ENCODE data around the gene RUNX1.

RUNX1 gene

DNA sequence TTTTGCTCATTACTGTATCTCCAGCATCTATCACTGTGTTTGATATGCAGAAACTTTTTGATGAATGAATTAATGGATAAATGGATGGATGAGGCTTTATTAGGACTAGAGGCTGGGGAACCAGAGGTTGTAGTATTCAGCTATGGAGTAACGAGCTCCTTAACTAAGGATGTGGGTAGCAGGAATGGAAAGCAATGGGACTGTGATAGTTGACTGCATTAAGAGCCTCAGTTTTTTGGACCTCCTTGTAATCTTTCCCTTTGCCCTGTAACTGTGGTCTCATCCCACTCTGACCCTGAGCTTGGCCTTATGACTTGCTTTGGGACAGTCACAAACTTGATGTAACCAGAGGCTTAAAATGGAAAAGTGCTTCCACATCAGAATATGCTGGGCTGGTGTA is 9.0 kb upstream of the RUNX1 start:
- no peak for DNase-seq (ENCODE audit: low read depth)

DNA sequence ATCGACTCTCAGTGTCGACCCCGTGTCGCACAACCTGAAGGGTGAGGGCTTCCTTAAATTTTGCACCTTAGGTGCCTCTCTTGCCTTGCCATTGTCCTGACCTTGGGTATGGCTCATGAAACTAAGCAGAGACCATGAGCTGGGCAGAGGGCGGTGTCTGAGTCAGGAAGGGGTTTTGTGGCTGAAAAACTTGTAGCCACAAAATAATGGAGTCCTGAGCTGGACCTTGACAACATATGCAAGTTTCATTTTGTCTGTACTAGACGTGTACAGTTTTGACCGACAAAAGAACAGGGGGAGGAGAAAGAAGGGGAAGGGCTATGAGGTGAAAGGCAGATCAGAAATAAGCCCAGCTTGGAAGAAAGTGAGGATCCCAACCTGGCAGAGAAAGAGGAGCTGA is 8.3 kb upstream of the RUNX1 start:
- no peak for DNase-seq (ENCODE audit: low read depth)

DNA sequence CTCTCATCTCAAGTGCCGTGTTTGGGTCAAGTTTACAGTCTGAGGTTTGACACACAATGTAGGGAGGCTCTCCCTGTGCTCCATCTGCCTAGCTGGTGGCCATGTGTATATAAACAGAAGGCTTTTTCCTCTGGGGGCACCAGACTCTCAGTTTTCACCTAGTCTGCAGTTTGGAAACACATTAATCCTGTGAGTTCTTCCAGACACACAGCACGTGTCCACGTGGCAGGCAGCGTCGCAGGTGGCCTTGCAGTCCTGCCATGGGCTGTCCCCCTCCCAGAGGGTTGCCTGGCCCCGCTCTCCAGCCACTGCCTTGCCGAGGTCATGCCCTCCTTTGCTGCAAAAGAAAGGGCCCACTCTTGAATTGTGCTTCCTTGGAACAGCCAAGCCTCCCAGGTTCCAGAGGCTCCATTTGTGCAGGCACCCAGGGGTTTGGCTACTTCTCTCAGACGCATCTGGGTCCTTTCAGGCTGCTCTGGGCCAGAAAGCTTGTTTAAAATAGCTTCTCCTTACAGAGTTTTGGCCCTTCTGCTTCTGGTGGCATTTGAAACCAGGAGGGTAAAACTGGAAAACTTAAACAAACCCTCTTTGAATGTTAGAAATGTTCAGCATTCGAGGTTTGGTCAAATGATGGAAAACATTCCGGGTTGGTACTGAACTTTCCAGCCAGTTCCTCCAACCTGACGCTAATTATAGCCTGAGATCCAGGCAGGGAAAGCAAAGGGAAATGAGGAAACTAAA is 4.4 kb upstream of the RUNX1 start:
- no peak for DNase-seq (ENCODE audit: low read depth)

DNA sequence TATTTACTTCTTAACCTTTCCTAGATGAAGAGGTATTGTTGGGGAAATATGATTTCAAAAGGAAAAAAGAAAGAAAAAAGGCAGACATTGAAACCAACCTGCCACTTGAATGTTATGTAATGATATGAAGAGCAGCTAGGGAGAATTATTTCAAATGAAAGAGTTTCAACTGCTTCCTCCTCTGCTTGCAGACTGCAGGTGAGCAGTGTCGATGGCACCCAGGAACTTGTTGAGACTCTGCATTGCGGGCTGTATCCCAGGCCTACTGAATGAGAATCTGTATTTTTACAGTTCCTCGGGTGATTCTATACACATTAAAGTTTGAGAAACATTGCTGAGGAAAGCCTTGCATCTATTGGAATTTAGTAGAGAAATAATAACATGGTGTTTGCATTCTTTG is 3.7 kb upstream of the RUNX1 start:
- DNase-seq (ENCODE audit: low read depth) = no peak

GRCh38 chr21:35051287-35051818 is 2.3 kb upstream of the RUNX1 start:
- DNase-seq (ENCODE audit: low read depth) = no peak

DNA sequence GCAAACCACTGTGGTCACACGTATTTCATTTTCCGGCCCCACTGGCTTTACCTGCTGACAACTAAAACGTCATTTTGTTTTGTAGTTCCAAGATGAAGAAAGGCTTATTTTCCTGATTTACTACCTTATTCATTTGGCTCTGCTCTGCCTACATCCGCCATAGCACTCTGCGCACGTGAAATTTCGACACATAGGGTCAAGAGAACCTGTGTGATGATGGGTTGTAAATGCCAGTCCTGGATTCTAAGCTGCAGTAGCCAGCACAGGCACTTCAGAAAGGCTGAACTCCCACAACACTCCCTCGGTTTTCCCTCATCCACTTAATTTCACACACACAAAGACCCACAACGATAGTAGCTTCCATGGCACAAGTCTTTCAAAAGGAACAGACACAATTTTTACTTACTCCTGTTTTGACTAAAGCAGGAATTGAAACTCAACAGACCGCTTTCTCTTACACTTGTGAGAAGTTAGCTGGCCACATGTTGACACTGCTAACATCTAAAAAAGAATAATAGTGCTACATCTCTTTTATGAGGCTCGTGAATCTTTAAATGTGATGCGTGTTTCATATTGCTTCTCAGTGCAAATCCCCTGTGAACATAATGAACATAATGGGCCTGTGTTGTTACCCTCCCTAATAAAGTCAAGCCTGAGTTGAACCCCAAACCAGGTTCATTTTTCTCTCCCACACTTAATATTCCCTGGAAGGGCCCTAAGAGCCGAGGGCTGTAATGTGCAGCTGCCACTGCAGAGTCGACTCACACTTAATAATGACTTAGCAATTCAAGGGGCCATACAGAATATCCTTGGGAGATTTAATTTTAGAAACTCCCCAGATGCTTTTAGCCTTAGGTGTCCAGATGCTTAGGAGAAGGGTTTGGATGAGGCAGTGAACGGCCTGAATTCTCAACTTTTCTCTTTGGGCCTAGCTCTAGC is 1.5 kb upstream of the RUNX1 start:
- DNase-seq (ENCODE audit: low read depth) = no peak

DNA sequence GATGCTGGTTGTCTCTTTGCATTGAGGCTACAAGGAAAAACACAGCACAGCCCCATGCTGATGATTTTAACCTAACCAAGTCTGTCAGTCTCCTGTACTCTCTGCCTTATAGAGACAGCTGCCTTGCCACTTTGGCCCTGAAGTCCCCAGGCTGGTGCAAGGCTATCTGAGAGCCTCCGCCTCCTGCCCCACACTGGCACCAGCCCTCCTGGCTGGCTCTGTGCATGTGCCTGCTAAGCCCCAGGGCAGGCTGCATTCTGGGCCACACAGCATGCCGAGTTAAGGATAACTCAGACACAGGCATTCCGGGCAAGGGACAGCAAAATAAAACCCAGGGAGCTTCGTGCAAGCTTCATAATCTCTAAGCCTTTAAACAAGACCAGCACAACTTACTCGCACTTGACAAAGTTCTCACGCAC is 910 bp downstream of the RUNX1 start:
- DNase-seq (ENCODE audit: low read depth) = no peak

GRCh38 chr21:35046880-35047229 is 2.2 kb downstream of the RUNX1 start:
- DNase-seq (ENCODE audit: low read depth) = no peak

GRCh38 chr21:35046263-35046624 is 2.9 kb downstream of the RUNX1 start:
- DNase-seq (ENCODE audit: low read depth) = no peak

GRCh38 chr21:35045542-35046262 is 3.4 kb downstream of the RUNX1 start:
- DNase-seq (ENCODE audit: low read depth) = no peak

DNA sequence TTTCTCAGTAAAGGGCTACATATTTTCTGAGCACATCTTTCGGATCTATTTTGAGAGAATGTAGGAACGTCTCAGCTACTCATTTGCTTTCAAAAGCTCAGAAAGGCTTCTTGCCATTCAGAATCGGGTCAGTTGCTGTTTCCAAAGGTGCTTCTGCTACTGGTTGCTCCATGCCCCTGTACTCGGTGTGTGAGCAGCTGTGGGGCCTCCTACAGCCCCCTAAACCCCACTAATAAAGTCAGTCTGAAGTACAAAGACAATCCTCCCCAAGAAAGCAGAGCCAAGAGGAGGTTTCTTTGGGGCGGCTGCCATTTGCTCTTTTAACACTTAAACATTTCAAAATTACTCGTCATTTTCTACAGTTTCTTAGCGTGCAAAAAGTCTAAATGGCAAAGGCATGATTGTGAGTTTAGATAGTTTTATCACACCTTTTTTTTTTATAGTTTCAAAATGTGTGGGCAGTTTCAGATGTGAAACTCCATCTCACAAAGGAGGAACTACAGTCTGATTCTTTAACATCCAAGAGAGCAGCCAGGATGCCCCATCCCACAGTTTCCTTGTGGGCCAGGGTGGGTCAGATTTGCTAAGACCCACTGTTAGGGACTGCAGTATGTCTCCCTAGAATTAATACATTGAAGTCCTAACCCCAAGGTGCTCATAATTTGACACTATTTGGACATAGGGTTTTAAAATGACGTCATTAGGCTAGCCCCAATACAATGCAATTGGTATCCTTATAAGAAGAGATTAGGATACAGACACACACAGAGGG is 4.1 kb downstream of the RUNX1 start:
- DNase-seq (ENCODE audit: low read depth) = no peak

GRCh38 chr21:35044128-35044527 is 5.0 kb downstream of the RUNX1 start:
- no peak for DNase-seq (ENCODE audit: low read depth)

DNA sequence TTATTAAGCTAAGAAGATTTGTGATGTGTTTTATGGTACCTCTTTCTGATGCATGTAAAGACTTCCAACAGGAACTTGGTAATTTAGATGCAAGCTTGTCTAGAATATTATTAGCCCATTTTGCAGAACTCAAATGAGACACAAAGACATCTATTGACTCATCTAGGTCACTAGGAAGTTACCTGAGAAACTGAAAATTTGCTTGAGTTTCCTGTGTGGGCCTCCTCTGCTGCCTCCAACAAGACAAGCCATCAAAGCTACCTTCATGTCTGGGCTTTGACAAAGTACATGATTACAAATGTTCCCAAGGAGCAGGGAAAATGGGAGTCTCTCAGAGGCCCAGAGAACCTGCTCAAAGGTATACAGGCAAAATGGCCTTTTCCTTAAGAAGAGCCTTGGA is 5.6 kb downstream of the RUNX1 start:
- no peak for DNase-seq (ENCODE audit: low read depth)

DNA sequence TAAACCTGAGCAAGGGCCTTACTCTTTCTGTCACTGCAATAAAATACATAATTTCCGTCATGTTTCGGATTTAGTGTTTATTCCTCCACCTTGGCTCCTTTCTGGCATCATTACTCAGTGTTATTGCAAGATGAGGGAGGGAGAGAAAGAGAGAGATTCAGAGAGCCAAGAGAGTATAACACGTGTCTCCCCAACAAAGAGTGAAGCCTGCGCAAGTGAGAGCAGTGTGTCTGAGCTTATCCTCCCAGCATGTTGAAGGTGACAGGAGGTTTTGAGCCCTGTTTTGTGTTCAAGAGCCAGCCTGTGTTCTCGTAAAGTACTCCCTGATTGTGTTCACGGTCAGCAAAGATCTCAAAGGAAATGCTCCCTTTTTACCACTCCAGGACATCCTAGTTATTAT is 6.3 kb downstream of the RUNX1 start:
- no peak for DNase-seq (ENCODE audit: low read depth)

DNA sequence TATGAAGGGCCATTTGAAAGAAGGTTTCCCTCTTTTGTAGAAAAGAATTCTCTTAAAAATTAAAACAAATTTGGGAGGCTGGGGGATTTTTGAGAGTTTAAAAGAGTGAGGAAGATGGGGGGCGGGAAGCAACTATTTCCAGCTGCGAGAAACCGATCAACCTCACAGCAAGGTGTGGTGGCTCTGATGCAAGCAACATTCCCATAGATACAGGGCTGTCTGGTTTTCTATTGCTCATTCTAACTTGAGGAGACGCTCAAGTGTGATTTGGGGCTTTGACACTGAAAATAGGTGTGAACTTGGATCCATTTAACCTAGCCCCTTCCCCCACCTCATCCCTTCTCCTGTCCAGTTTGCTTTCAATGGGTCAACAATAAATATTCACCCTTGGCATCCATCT is 7.2 kb downstream of the RUNX1 start:
- DNase-seq (ENCODE audit: low read depth) = no peak

DNA sequence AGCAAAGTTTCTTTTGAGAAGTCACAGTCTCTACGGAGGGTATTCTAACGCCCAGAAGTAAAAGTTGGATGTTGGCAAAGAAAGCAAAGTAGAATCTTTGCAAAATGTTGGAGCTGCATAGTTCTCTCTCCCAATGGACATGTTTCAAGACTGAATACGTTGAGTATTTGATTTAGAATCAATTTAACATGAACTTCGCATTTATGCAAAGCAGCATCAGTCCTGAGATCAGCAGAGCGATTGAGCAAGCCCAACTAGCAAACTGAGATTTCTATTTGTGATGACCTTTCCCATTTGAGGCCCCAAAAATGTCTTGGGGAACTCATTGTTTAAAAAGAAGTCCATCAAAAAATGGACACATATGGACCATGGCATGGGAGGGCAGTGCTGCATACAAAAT is 8.0 kb downstream of the RUNX1 start:
- no peak for DNase-seq (ENCODE audit: low read depth)

GRCh38 chr21:35039595-35040289 is 9.4 kb downstream of the RUNX1 start:
- no peak for DNase-seq (ENCODE audit: low read depth)

DNA sequence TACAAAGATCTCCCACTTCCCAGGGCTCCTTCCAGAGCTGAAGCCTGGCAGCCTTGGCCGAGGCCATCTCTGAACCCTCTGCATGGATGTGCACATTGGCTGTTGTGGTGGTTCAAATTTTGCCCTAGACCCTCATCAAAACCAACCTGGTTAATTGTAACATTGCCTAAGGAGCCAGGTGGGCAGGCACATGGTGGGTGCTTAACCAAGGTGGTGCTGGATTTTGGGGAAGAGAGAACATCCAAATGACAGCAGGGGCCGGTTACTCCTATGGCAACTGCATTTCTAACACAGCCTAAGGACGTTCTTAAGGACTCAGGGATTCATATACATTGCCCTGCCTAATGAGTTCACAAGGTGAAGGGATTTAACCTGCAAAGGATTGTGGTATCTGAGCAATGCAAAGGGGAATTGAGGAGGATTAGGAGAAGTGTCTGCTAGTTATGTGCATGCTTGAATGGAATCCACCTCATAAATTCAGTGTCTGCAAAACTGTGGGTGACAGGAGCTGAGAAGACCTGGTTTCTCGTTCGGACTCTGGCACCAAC is 10.3 kb downstream of the RUNX1 start:
- DNase-seq (ENCODE audit: low read depth) = no peak

GRCh38 chr21:35037384-35037765 is 11.7 kb downstream of the RUNX1 start:
- DNase-seq (ENCODE audit: low read depth) = no peak

GRCh38 chr21:35036465-35037383 is 12.4 kb downstream of the RUNX1 start:
- no peak for DNase-seq (ENCODE audit: low read depth)

Measured in stimulated activated CD8-positive, alpha-beta memory T cell treated with anti-CD3 and anti-CD28 coated beads, Interleukin-15, amount 100 ng/mL, for 1 hour (primary cell).